CD4-positive, alpha-beta T cell treated with Interleukin-4 for 1 hour (primary cell): ENCODE results near the gene PAQR5.
"Not testable (repeated sequence)": the region's sequence is repeated elsewhere in the genome, so short reads cannot be mapped to it uniquely, and the experiment has no call there.

Source experiments
- DNase-seq, 2 donors: peaks; one replicate each; pipeline ENCODE4 v3.0.0-alpha.2; 2020 to 2022

The PAQR5 gene

DNA sequence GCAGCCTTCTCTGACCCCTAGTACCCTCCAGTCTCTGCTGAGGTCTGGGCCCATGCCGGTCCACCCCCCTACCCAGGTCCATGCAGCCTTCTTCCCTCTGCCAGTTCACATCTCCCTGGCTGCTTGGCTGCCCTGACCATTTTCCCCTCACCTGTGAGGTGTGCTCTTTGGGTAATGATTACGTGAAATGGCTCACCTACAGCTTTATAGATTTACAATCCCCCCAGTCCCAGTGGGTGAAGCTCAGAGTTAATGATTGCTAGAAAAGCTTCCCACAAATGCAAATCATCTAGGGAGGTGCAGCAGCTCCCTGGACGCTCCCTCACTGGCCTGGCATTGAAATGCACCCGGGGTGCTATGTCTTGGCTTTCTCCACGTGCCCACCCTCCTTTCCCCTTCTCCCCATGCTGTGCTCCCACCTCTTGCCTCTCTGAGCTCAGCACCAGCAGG is 18.7 kb downstream of the PAQR5 start:
- no peak for DNase-seq

GRCh38 chr15:69318033-69318432 is 19.3 kb downstream of the PAQR5 start:
- DNase-seq, result no peak

- no peak for DNase-seq
Observed at GRCh38 chr15:69319384-69320375, 21.0 kb downstream of the PAQR5 start.

GRCh38 chr15:69320977-69321554 is 22.4 kb downstream of the PAQR5 start:
- no peak for DNase-seq

- no peak for DNase-seq
Observed at GRCh38 chr15:69323893-69324430, 25.2 kb downstream of the PAQR5 start.

GRCh38 chr15:69324565-69324964 is 25.9 kb downstream of the PAQR5 start:
- DNase-seq, result no peak

GRCh38 chr15:69325456-69325971 is 26.8 kb downstream of the PAQR5 start:
- no peak for DNase-seq

GRCh38 chr15:69328080-69328479 is 29.4 kb downstream of the PAQR5 start:
- no peak for DNase-seq

DNA sequence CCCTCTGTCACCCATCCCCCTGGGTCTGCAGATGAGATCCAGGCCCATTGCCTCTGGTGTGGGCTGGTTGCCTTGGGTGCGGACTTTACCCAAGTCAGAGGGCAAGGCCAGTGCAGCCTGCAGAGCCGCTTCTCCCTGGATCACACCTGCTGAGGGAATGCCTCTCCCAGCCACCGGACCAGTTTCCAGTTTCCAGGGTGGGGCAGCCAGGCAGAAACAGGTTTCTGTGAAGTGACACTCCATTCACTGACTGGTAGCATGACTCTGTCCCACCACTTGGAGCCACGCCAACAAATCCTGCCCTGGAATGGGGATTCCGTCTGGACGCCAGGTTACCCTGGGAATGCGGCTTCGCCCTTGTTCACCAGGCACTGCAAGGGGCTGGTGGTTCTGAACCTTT is 30.0 kb downstream of the PAQR5 start:
- no peak for DNase-seq

DNA sequence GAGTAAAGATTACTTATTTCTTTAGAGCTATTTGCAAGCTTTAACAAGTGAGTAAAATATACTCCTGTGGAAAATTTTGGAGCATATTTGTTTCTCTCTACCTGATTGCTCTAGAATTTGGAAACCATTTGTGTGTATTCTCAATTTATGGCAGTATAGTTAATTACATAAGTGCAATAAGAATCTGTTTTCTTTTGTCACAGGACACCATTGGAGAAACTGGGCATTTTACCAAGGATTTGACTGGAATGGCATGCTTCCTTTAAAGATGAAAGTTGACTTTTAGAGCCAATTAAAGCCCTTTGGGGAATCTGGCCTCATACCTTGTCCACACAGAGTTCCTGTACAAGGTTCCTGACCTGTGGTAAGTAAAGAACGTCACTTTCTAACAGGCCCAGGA is 38.4 kb downstream of the PAQR5 start:
- no peak for DNase-seq

GRCh38 chr15:69338535-69339213 is 40.0 kb downstream of the PAQR5 start:
- DNase-seq, result no peak

- DNase-seq, result not testable (repeated sequence)
Observed at GRCh38 chr15:69339214-69339543, 40.5 kb downstream of the PAQR5 start.

GRCh38 chr15:69340243-69340900 is 41.7 kb downstream of the PAQR5 start:
- no peak for DNase-seq

DNA sequence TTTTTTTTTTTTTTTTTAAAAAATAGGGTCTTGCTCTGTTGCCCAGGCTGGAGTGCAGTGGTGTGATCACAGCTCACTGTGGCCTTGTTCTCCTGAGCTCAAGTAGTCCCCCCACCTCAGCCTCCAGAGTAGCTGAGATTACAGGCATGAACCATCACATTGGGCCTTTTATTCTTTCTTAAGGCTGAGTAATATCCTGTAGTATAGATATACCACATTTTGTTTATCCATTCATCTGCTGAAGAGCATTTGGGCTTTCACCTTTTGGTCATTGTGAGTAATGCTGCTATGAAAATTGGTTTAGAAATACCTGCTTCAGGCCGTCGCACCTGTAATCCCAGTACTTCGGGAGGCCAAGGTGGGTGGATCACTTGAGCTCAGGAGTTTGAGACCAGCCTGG is 42.6 kb downstream of the PAQR5 start:
- no peak for DNase-seq

DNA sequence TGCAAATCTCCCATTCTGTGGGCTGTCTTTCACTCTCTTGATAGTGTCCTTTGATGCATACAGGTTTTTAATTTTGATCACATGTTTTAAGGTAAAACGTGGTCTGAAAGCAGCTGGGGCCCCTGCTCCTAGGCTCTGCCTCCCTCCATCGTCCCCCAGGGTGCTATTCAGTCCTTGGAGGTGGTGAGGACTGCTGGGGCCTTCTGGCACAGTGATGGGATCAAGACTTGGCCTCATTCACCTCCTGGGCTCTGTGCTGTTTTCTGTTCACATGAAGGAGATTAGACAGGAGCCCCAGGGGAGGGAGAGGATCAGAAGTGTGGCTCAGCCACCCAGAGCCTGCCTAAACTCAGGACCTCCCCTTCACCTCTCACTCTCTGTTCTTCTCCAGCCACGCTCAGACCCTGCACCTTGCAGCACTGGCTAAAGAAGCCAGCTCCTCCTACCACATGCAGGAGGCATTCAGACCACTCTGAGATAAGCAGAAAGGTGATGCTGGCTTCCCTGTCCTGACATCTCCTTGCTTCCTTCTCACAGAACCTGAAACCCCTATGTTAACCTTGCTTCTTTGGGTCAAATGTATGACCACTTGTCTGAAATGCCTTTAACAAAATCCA is 43.9 kb downstream of the PAQR5 start:
- DNase-seq, result no peak

DNA sequence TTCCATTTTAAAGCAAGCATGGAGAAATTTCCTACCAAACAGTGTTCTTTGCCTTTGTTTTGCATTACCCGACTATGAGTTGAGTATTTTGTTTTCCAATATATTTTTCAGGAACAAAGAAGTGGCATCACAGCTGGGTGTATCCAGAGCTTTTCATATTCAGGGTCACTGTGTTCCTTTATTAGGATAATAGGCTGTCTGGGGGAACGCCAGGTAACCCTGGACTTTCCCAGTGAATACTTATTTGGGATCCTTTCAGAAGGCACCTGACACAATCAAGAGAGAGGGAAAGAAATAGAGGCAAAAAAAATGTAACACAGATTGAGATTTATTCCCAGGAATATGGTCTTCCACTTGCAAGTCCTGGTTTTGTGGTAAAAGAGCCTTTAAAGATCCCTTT is 44.4 kb downstream of the PAQR5 start:
- no peak for DNase-seq

DNA sequence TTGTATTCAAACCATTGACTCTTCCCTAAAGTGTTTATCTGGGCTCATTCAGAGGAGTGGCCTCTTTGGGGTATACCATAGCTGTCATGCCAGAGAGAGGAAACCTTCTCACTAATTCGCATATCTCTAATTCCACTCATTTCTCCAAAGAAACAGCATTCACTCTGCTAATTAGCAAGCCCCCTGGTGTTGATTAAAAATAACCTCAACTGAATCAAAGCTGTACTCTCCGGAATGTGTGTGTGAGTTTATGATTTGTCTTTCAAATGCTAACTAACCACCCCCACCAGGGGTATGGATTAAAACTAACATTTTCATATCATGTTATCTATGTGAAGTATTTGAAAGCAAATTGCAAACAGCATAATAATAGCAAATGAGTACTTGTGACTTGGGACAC is 45.5 kb downstream of the PAQR5 start:
- no peak for DNase-seq

- DNase-seq, result no peak
Observed at GRCh38 chr15:69346112-69346511, 47.4 kb downstream of the PAQR5 start.

DNA sequence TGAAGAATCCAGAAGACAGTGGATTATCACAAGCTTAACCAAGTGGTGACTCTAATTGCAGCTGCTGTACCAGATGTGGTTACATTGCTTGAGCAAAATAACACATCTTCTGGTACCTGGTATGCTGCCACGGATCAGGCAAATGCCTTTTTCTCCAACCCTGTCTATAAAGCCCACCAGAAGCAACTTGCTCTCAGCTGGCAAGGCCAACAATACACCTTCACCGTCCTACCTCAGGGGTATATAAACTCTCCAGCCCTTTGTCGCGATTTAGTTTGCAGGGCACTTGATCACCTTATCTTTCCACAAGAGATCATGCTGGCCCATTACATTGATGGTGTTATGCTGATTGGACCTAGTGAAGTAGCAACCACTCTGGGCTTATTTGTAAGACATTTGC is 52.6 kb downstream of the PAQR5 start:
- DNase-seq, result no peak

- DNase-seq, result no peak
Observed at GRCh38 chr15:69351884-69352283, 53.2 kb downstream of the PAQR5 start.

DNA sequence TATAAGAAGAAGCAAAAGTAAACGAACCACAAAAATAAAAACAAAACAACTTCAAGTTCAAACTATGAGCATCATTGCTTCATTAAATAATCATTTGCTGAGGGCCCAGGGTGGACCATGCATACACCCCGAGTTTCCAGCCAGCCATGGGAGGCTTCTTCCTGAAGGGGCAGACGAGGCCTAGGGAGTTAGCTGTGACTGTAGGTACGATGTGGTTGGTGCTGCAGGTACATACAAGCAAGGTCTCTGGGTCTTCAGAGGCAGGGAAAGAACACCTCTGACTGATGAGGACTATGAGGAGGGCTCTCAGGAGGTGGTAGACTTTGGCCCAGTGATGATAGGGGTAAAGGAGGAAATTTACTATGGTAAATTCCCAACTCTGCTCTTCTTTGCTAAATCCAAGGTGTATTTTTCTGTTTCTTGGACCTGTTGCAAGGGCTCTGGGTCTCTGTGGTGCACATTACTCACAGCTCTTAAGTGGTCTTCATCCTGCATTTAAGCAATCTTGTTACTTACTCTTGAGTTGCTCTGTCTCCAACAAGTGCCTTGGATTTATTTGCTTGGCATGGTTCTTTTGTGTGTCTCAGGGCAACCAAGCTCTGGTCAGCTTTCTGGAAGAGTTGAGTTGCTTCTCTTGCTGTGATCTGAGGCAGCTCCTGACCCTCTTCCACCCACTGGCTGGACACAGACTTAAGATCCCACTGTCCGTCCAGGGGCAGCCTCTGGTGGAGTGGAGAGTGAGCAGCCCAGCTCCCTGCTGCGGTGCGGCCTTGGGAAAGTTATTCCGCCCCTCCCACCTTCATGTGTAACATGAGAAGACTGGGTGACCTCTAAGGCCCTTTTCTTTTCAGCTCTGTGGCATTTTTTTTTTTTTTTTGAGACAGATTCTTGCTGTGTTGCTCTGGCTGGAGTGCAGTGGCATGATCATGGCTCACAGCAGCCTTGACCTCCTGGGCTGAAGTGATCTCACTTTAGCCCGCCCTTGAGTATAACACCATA is 59.4 kb downstream of the PAQR5 start:
- no peak for DNase-seq
